Fibroblast of skin of left biceps (primary cell): ENCODE data around the gene FBXL13.
"Not testable (repeated sequence)": the region's sequence is repeated elsewhere in the genome, so short reads cannot be mapped to it uniquely, and the experiment has no call there.

Source experiments
- DNase-seq, 2 experiments: peaks; one replicate each; pipeline ENCODE4 v3.0.0-alpha.2; 2013; ENCODE audit warnings: low read depth in 2 of 2

The FBXL13 gene

GRCh38 chr7:103079836-103080235 is 5.2 kb upstream of the FBXL13 start:
- DNase-seq, result no peak

GRCh38 chr7:103078226-103078625 is 3.6 kb upstream of the FBXL13 start:
- DNase-seq, result not testable (repeated sequence)

GRCh38 chr7:103077318-103077717 is 2.7 kb upstream of the FBXL13 start:
- no peak for DNase-seq

GRCh38 chr7:103076764-103077163 is 2.2 kb upstream of the FBXL13 start:
- no peak for DNase-seq

- peak in 1 of 2 experiments; percentile 6 for DNase-seq
Observed at GRCh38 chr7:103075337-103075918, 832 bp upstream of the FBXL13 start.

GRCh38 chr7:103073989-103074518 is 542 bp downstream of the FBXL13 start:
- DNase-seq, result no peak

- no peak for DNase-seq
Observed at GRCh38 chr7:103071000-103071399, 3.6 kb downstream of the FBXL13 start.

- no peak for DNase-seq
Observed at GRCh38 chr7:103068414-103069403, 5.9 kb downstream of the FBXL13 start.

- DNase-seq, result no peak
Observed at GRCh38 chr7:103065667-103066066, 8.9 kb downstream of the FBXL13 start.

- no peak for DNase-seq
Observed at GRCh38 chr7:103063895-103064294, 10.7 kb downstream of the FBXL13 start.

GRCh38 chr7:103059471-103059870 is 15.1 kb downstream of the FBXL13 start:
- no peak for DNase-seq

- no peak for DNase-seq
Observed at GRCh38 chr7:103058122-103058521, 16.5 kb downstream of the FBXL13 start.

GRCh38 chr7:103056006-103056405 is 18.6 kb downstream of the FBXL13 start:
- not testable (repeated sequence) for DNase-seq

GRCh38 chr7:103051519-103051918 is 23.1 kb downstream of the FBXL13 start:
- DNase-seq, result no peak

GRCh38 chr7:103048833-103049232 is 25.8 kb downstream of the FBXL13 start:
- DNase-seq, result no peak

GRCh38 chr7:103041815-103042214 is 32.8 kb downstream of the FBXL13 start:
- not testable (repeated sequence) for DNase-seq

- not testable (repeated sequence) for DNase-seq
Observed at GRCh38 chr7:103037823-103038739, 36.5 kb downstream of the FBXL13 start.

- DNase-seq, result no peak
Observed at GRCh38 chr7:103037476-103037822, 37.1 kb downstream of the FBXL13 start.

GRCh38 chr7:103034318-103034717 is 40.3 kb downstream of the FBXL13 start:
- not testable (repeated sequence) for DNase-seq

- no peak for DNase-seq
Observed at GRCh38 chr7:103031781-103032180, 42.8 kb downstream of the FBXL13 start.

- DNase-seq, result no peak
Observed at GRCh38 chr7:103031024-103031423, 43.6 kb downstream of the FBXL13 start.

- DNase-seq, result no peak
Observed at GRCh38 chr7:103025341-103025740, 49.3 kb downstream of the FBXL13 start.
